ENCODE measurements around the gene CRACR2B. TPM values are rescaled to one million over a fixed set of nuclear protein-coding genes. Genes with fewer than 3 reads are reported as not detected.
A peak's percentile ranks its signal among the peaks of the same experiment; 100 is the strongest.

CRACR2B gene
- total and polyA plus RNA-seq, 2 of the 13 experiments (the other 11 are each of a cell fraction or from before 2014, with no cell fraction given) = 14.9 to 21.0 TPM

DNA sequence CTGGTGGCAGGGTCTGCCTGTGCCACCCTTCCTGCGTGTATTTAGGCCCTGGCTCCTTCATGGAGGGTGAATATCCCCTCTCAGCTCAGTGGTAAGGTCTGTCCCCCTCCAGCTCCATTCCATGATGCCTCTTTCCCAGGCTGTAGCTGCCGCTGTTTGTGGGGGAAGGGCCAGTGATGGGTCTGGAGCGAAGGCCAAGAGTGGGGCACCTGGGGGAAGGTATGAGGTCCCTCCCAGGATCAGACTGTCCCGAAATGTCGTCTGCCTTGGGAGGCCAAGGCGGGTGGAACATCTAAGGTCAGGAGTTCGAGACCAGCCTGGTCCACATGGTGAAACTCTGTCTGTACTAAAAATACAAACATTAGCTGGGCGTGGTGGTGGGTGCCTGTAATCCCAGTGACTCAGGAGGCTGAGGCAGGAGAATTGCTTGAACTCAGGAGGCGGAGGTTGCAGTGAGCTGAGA lies 6.2 kb downstream of the CRACR2B start:
- H3K4me3 ChIP-seq (replicated peaks in 1 of 3; ENCODE audit: insufficient read depth in 1 of 3, low read depth in 2 of 3, low read length in 3 of 3) = peak overlapping the region; percentile 71 to 81 (median 77); a peak in 5 of 6 replicates
- FAIRE-seq = no peak
- H3K27me3 ChIP-seq (ENCODE audit: control insufficient read depth in 1 of 2, insufficient read depth in 2 of 2, low read length in 2 of 2) = no peaks in the 10 kb centered on the region
- DNase-seq (ENCODE audit: low spot score) = no peak
- H3K9me3 ChIP-seq (ENCODE audit: low read length) = no peaks in the 10 kb centered on the region
- H4K20me1 ChIP-seq (ENCODE audit: insufficient read depth, low read length) = peaks cover 9% of the 10 kb centered on the region; the same call in 1 of the 2 replicates
- peaks cover 75% of the 10 kb centered on the region for H3K4me1 ChIP-seq (ENCODE audit: insufficient read depth, low read length)
- POLR2A ChIA-PET = interaction anchor here (0.6 to 16.1 kb wide), 4 partner anchors 8 to 28 kb away, joined by 5 to 264 read pairs (median 74); partner anchors contain the start of genes PNPLA2, POLR2L, RPLP2 and TSPAN4
- TF ChIP-seq SMAD9 (CRISPR knock-in tag; IDR thresholded peaks at IDR 0.05) = 0 out of 2 replicates have a peak, but pooled peaks have one; percentile 40
- TF ChIP-seq, protein P1, sequence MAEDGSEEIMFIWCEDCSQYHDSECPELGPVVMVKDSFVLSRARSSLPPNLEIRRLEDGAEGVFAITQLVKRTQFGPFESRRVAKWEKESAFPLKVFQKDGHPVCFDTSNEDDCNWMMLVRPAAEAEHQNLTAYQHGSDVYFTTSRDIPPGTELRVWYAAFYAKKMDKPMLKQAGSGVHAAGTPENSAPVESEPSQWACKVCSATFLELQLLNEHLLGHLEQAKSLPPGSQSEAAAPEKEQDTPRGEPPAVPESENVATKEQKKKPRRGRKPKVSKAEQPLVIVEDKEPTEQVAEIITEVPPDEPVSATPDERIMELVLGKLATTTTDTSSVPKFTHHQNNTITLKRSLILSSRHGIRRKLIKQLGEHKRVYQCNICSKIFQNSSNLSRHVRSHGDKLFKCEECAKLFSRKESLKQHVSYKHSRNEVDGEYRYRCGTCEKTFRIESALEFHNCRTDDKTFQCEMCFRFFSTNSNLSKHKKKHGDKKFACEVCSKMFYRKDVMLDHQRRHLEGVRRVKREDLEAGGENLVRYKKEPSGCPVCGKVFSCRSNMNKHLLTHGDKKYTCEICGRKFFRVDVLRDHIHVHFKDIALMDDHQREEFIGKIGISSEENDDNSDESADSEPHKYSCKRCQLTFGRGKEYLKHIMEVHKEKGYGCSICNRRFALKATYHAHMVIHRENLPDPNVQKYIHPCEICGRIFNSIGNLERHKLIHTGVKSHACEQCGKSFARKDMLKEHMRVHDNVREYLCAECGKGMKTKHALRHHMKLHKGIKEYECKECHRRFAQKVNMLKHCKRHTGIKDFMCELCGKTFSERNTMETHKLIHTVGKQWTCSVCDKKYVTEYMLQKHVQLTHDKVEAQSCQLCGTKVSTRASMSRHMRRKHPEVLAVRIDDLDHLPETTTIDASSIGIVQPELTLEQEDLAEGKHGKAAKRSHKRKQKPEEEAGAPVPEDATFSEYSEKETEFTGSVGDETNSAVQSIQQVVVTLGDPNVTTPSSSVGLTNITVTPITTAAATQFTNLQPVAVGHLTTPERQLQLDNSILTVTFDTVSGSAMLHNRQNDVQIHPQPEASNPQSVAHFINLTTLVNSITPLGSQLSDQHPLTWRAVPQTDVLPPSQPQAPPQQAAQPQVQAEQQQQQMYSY (CRISPR knock-in tag; IDR thresholded peaks at IDR 0.05) = peak; percentile 82
- TF ChIP-seq, protein P2, sequence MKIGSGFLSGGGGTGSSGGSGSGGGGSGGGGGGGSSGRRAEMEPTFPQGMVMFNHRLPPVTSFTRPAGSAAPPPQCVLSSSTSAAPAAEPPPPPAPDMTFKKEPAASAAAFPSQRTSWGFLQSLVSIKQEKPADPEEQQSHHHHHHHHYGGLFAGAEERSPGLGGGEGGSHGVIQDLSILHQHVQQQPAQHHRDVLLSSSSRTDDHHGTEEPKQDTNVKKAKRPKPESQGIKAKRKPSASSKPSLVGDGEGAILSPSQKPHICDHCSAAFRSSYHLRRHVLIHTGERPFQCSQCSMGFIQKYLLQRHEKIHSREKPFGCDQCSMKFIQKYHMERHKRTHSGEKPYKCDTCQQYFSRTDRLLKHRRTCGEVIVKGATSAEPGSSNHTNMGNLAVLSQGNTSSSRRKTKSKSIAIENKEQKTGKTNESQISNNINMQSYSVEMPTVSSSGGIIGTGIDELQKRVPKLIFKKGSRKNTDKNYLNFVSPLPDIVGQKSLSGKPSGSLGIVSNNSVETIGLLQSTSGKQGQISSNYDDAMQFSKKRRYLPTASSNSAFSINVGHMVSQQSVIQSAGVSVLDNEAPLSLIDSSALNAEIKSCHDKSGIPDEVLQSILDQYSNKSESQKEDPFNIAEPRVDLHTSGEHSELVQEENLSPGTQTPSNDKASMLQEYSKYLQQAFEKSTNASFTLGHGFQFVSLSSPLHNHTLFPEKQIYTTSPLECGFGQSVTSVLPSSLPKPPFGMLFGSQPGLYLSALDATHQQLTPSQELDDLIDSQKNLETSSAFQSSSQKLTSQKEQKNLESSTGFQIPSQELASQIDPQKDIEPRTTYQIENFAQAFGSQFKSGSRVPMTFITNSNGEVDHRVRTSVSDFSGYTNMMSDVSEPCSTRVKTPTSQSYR (CRISPR knock-in tag; IDR thresholded peaks at IDR 0.05; ENCODE audit: borderline replicate concordance) = peak; percentile 58
- TF ChIP-seq CCDC6 (CRISPR knock-in tag; IDR thresholded peaks at IDR 0.05) = 0 out of 2 replicates have a peak, but pooled peaks have one; percentile 27
- TF ChIP-seq, protein P3, sequence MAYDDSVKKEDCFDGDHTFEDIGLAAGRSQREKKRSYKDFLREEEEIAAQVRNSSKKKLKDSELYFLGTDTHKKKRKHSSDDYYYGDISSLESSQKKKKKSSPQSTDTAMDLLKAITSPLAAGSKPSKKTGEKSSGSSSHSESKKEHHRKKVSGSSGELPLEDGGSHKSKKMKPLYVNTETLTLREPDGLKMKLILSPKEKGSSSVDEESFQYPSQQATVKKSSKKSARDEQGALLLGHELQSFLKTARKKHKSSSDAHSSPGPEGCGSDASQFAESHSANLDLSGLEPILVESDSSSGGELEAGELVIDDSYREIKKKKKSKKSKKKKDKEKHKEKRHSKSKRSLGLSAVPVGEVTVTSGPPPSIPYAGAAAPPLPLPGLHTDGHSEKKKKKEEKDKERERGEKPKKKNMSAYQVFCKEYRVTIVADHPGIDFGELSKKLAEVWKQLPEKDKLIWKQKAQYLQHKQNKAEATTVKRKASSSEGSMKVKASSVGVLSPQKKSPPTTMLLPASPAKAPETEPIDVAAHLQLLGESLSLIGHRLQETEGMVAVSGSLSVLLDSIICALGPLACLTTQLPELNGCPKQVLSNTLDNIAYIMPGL (CRISPR knock-in tag; IDR thresholded peaks at IDR 0.05; ENCODE audit: borderline replicate concordance in 1 of 2, low read depth in 1 of 2) = 0 out of 4 replicates have a peak, but pooled peaks of 1 of the 2 experiments have one; percentile 2
- 0 out of 2 replicates have a peak, but pooled peaks have one; percentile 12 for TF ChIP-seq SALL1 (CRISPR knock-in tag; IDR thresholded peaks at IDR 0.05)
- TF ChIP-seq, protein P4, sequence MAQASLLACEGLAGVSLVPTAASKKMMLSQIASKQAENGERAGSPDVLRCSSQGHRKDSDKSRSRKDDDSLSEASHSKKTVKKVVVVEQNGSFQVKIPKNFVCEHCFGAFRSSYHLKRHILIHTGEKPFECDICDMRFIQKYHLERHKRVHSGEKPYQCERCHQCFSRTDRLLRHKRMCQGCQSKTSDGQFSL (CRISPR knock-in tag; IDR thresholded peaks at IDR 0.05) = 0 out of 2 replicates have a peak, but pooled peaks have one; percentile 48
- 0 out of 2 replicates have a peak, but pooled peaks have one; percentile 2 for TF ChIP-seq REPIN1 (CRISPR knock-in tag; IDR thresholded peaks at IDR 0.05; ENCODE audit: borderline replicate concordance, low read depth)
- no peak for TF ChIP-seq ELF3 (CRISPR knock-in tag; IDR thresholded peaks at IDR 0.05)
- TF ChIP-seq SP1 (IDR thresholded peaks at IDR 0.05) = no peak
- TF ChIP-seq SP1 (CRISPR knock-in tag; IDR thresholded peaks at IDR 0.05) = no peak
- 0 out of 2 replicates have a peak, but pooled peaks have one; percentile 41 for TF ChIP-seq ZNF607 (CRISPR knock-in tag; IDR thresholded peaks at IDR 0.05; ENCODE audit: borderline replicate concordance)
- no peak for TF ChIP-seq CREB1 (IDR thresholded peaks at IDR 0.05)
- TF ChIP-seq CREB1 (CRISPR knock-in tag; IDR thresholded peaks at IDR 0.05) = no peak
- CTCF ChIA-PET (ENCODE audit: low intra/inter-chr PET ratio, low total read pairs) = no interaction called here
- H3K9ac ChIP-seq (ENCODE audit: insufficient read depth, low read depth, low read length) = peak overlapping the region; percentile 85
- no peak for ATAC-seq
- no peak overlapping the region for H2AFZ ChIP-seq (ENCODE audit: low read length)
- H3K4me2 ChIP-seq (ENCODE audit: low read depth, low read length) = peak overlapping the region; percentile 81
- no TSS peak for BruUV-seq (replicated peaks)
- WGBS (ENCODE audit: low lambda C conversion rate) = 52% methylated on average over 9 of the region's 9 CpGs
- H3K36me3 ChIP-seq (replicated peaks in 1 of 2; ENCODE audit: control insufficient read depth in 1 of 2, insufficient read depth in 2 of 2, low read length in 2 of 2) = peaks cover 4 to 17% of the 10 kb centered on the region in 2 experiments; a peak in 3 of 5 replicates
- in situ Hi-C loops (cut with HindIII; ENCODE audit: extremely low pct_ligation_motif_present, low pct_unique_long_range_greater_than_20kb) (no loop called here), intact Hi-C loops (cut with micrococcal nuclease; ENCODE audit: unreplicated experiment) (no loop called here)
- peaks cover 11% of the 10 kb centered on the region for H3K79me2 ChIP-seq (ENCODE audit: insufficient read depth, low read length)
- H3K27ac ChIP-seq (ENCODE audit: extremely low read length, insufficient read depth, low read length) = peak overlapping the region; percentile 61

Data from HepG2 (cell line).